Measurements from ENCODE around the gene CACNA1F.

Gene CACNA1F

GRCh38 chrX:49231333-49232000 is 1.7 kb downstream of the CACNA1F start:
- no peak for FAIRE-seq
- DNase-seq (ENCODE audit: insufficient read length, low spot score), result no peak

GRCh38 chrX:49230500-49231232 is 2.5 kb downstream of the CACNA1F start:
- peak; percentile 56 for FAIRE-seq
- peak; percentile 60 for DNase-seq (ENCODE audit: insufficient read length, low spot score)

- FAIRE-seq (no peak), DNase-seq (ENCODE audit: insufficient read length, low spot score) (no peak)
Observed at GRCh38 chrX:49228185-49228584, 5.0 kb downstream of the CACNA1F start.

- DNase-seq (ENCODE audit: insufficient read length, low spot score) (no peak), FAIRE-seq (no peak)
Observed at GRCh38 chrX:49227726-49228125, 5.4 kb downstream of the CACNA1F start.

- no peak for FAIRE-seq
- no peak for DNase-seq (ENCODE audit: insufficient read length, low spot score)
Observed at GRCh38 chrX:49226946-49227345, 6.2 kb downstream of the CACNA1F start.

GRCh38 chrX:49225858-49226257 is 7.3 kb downstream of the CACNA1F start:
- FAIRE-seq (no peak), DNase-seq (ENCODE audit: insufficient read length, low spot score) (no peak)

GRCh38 chrX:49221868-49222267 is 11.3 kb downstream of the CACNA1F start:
- FAIRE-seq (no peak), DNase-seq (ENCODE audit: insufficient read length, low spot score) (no peak)

- DNase-seq (ENCODE audit: insufficient read length, low spot score) (no peak), FAIRE-seq (no peak)
Observed at GRCh38 chrX:49220100-49220499, 13.0 kb downstream of the CACNA1F start.

GRCh38 chrX:49214996-49215526 is 18.1 kb downstream of the CACNA1F start:
- no peak for FAIRE-seq

GRCh38 chrX:49214416-49214815 is 18.7 kb downstream of the CACNA1F start:
- no peak for DNase-seq (ENCODE audit: insufficient read length, low spot score)
- no peak for FAIRE-seq

More at GRCh38 chrX:49214996-49215526, 18.1 kb downstream of the CACNA1F start:
- no peak for DNase-seq (ENCODE audit: insufficient read length, low spot score)

GRCh38 chrX:49212861-49213260 is 20.3 kb downstream of the CACNA1F start:
- no peak for FAIRE-seq

GRCh38 chrX:49212209-49212608 is 20.9 kb downstream of the CACNA1F start:
- no peak for DNase-seq (ENCODE audit: insufficient read length, low spot score)
- FAIRE-seq, result no peak

More at GRCh38 chrX:49212861-49213260, 20.3 kb downstream of the CACNA1F start:
- no peak for DNase-seq (ENCODE audit: insufficient read length, low spot score)

- no peak for FAIRE-seq
- no peak for DNase-seq (ENCODE audit: insufficient read length, low spot score)
Observed at GRCh38 chrX:49211074-49211473, 22.1 kb downstream of the CACNA1F start.

- DNase-seq (ENCODE audit: insufficient read length, low spot score) (no peak), FAIRE-seq (no peak)
Observed at GRCh38 chrX:49210406-49210805, 22.7 kb downstream of the CACNA1F start.

- no peak for FAIRE-seq
- DNase-seq (ENCODE audit: insufficient read length, low spot score), result no peak
Observed at GRCh38 chrX:49209434-49210251, 23.5 kb downstream of the CACNA1F start.

- FAIRE-seq, result no peak
- DNase-seq (ENCODE audit: insufficient read length, low spot score), result no peak
Observed at GRCh38 chrX:49208399-49208798, 24.7 kb downstream of the CACNA1F start.

GRCh38 chrX:49206543-49206942 is 26.6 kb downstream of the CACNA1F start:
- DNase-seq (ENCODE audit: insufficient read length, low spot score) (no peak), FAIRE-seq (no peak)

- FAIRE-seq (no peak), DNase-seq (ENCODE audit: insufficient read length, low spot score) (no peak)
Observed at GRCh38 chrX:49205443-49205842, 27.7 kb downstream of the CACNA1F start.

GRCh38 chrX:49204709-49205108 is 28.4 kb downstream of the CACNA1F start:
- no peak for DNase-seq (ENCODE audit: insufficient read length, low spot score)
- no peak for FAIRE-seq

GRCh38 chrX:49204017-49204416 is 29.1 kb downstream of the CACNA1F start:
- no peak for DNase-seq (ENCODE audit: insufficient read length, low spot score)
- no peak for FAIRE-seq

GRCh38 chrX:49203536-49203935 is 29.6 kb downstream of the CACNA1F start:
- no peak for DNase-seq (ENCODE audit: insufficient read length, low spot score)
- FAIRE-seq, result no peak

All from GM19239 (cell line).